ENCODE data around the gene ADAMTS2. TPM values are rescaled to one million over a fixed set of nuclear protein-coding genes. Genes with fewer than 3 reads are reported as not detected.

The ADAMTS2 gene
- total and polyA plus RNA-seq, 2 donors (not counting 1 experiment from before 2014, with no cell fraction given) = 16.2 to 70.2 TPM

GRCh38 chr5:179318221-179318955 is 26.9 kb downstream of the ADAMTS2 start:
- H3K79me2 ChIP-seq (ENCODE audit: control insufficient read depth, insufficient read depth, low read length) = peaks cover 28% of the 10 kb centered on the region
- H4K20me1 ChIP-seq (ENCODE audit: control insufficient read depth, extremely low read depth, insufficient read depth, low read length) = no peaks in the 10 kb centered on the region
- no peak overlapping the region for H3K4me3 ChIP-seq (replicated peaks in 1 of 4; ENCODE audit: control extremely low read depth in 1 of 4, insufficient read depth in 1 of 4, low read depth in 3 of 4, low read length in 4 of 4)
- no peak overlapping the region for H2AFZ ChIP-seq (ENCODE audit: low read length)
- no peak overlapping the region for H3K4me2 ChIP-seq (ENCODE audit: extremely low read depth, insufficient read depth, low read length)
- H3K27me3 ChIP-seq (ENCODE audit: control insufficient read depth, insufficient read depth, low read length) = no peaks in the 10 kb centered on the region
- TF ChIP-seq CTCF (conservative IDR thresholded peaks at IDR 0.05 in 1 of 2, IDR thresholded peaks at IDR 0.05 in 1 of 2; ENCODE audit: low read depth in 1 of 2, low read length in 2 of 2) (no peak), EZH2 (IDR thresholded peaks at IDR 0.05; ENCODE audit: low read length, missing control alignments) (no peak)
- H3K9me3 ChIP-seq (ENCODE audit: control insufficient read depth, insufficient read depth, low read depth, low read length) = no peaks in the 10 kb centered on the region
- no peak overlapping the region for H3K27ac ChIP-seq (ENCODE audit: insufficient read depth, low read length)
- no peak overlapping the region for H3K9ac ChIP-seq (ENCODE audit: insufficient read depth, low read length)
- peaks cover 24% of the 10 kb centered on the region for H3K4me1 ChIP-seq (ENCODE audit: control insufficient read depth, extremely low read depth, insufficient read depth, low read length)
- DNase-seq (ENCODE audit: low read depth in 2 of 2) = peak in 1 of 2 donors; percentile 20
- H3K36me3 ChIP-seq (ENCODE audit: control insufficient read depth, insufficient read depth, low read length) = peaks cover 3% of the 10 kb centered on the region

- TF ChIP-seq EZH2 (IDR thresholded peaks at IDR 0.05; ENCODE audit: low read length, missing control alignments) (no peak), CTCF (conservative IDR thresholded peaks at IDR 0.05 in 1 of 2, IDR thresholded peaks at IDR 0.05 in 1 of 2; ENCODE audit: low read depth in 1 of 2, low read length in 2 of 2) (no peak)
- H4K20me1 ChIP-seq (ENCODE audit: control insufficient read depth, extremely low read depth, insufficient read depth, low read length) = no peaks in the 10 kb centered on the region
- peaks cover 28% of the 10 kb centered on the region for H3K79me2 ChIP-seq (ENCODE audit: control insufficient read depth, insufficient read depth, low read length)
- no peaks in the 10 kb centered on the region for H3K9me3 ChIP-seq (ENCODE audit: control insufficient read depth, insufficient read depth, low read depth, low read length)
- no peak overlapping the region for H3K4me2 ChIP-seq (ENCODE audit: extremely low read depth, insufficient read depth, low read length)
- no peak overlapping the region for H3K4me3 ChIP-seq (replicated peaks in 1 of 4; ENCODE audit: control extremely low read depth in 1 of 4, insufficient read depth in 1 of 4, low read depth in 3 of 4, low read length in 4 of 4)
- H3K27me3 ChIP-seq (ENCODE audit: control insufficient read depth, insufficient read depth, low read length) = no peaks in the 10 kb centered on the region
- no peak for DNase-seq (ENCODE audit: low read depth in 2 of 2)
- no peak overlapping the region for H3K27ac ChIP-seq (ENCODE audit: insufficient read depth, low read length)
- H3K36me3 ChIP-seq (ENCODE audit: control insufficient read depth, insufficient read depth, low read length) = peaks cover 3% of the 10 kb centered on the region
- peaks cover 24% of the 10 kb centered on the region for H3K4me1 ChIP-seq (ENCODE audit: control insufficient read depth, extremely low read depth, insufficient read depth, low read length)
- H2AFZ ChIP-seq (ENCODE audit: low read length) = no peak overlapping the region
- H3K9ac ChIP-seq (ENCODE audit: insufficient read depth, low read length) = no peak overlapping the region
These were observed 27.6 kb downstream of the ADAMTS2 start for GRCh38 chr5:179317411-179318220.

GRCh38 chr5:179316982-179317381 is 28.3 kb downstream of the ADAMTS2 start:
- peaks cover 3% of the 10 kb centered on the region for H3K36me3 ChIP-seq (ENCODE audit: control insufficient read depth, insufficient read depth, low read length)
- peaks cover 26% of the 10 kb centered on the region for H3K79me2 ChIP-seq (ENCODE audit: control insufficient read depth, insufficient read depth, low read length)
- no peak overlapping the region for H3K9ac ChIP-seq (ENCODE audit: insufficient read depth, low read length)
- TF ChIP-seq EZH2 (IDR thresholded peaks at IDR 0.05; ENCODE audit: low read length, missing control alignments) = no peak
- TF ChIP-seq CTCF (conservative IDR thresholded peaks at IDR 0.05 in 1 of 2, IDR thresholded peaks at IDR 0.05 in 1 of 2; ENCODE audit: low read depth in 1 of 2, low read length in 2 of 2) = no peak
- no peaks in the 10 kb centered on the region for H4K20me1 ChIP-seq (ENCODE audit: control insufficient read depth, extremely low read depth, insufficient read depth, low read length)
- H3K27ac ChIP-seq (ENCODE audit: insufficient read depth, low read length) = no peak overlapping the region
- H3K4me1 ChIP-seq (ENCODE audit: control insufficient read depth, extremely low read depth, insufficient read depth, low read length) = peaks cover 24% of the 10 kb centered on the region
- H3K4me2 ChIP-seq (ENCODE audit: extremely low read depth, insufficient read depth, low read length) = no peak overlapping the region
- no peak overlapping the region for H3K4me3 ChIP-seq (replicated peaks in 1 of 4; ENCODE audit: control extremely low read depth in 1 of 4, insufficient read depth in 1 of 4, low read depth in 3 of 4, low read length in 4 of 4)
- no peaks in the 10 kb centered on the region for H3K27me3 ChIP-seq (ENCODE audit: control insufficient read depth, insufficient read depth, low read length)
- DNase-seq (ENCODE audit: low read depth in 2 of 2) = no peak
- H3K9me3 ChIP-seq (ENCODE audit: control insufficient read depth, insufficient read depth, low read depth, low read length) = no peaks in the 10 kb centered on the region
- H2AFZ ChIP-seq (ENCODE audit: low read length) = no peak overlapping the region
